ENCODE data around the gene MACROD1. TPM values are rescaled to one million over a fixed set of nuclear protein-coding genes. Genes with fewer than 3 reads are reported as not detected.

Gene MACROD1
- total and polyA plus RNA-seq, 2 experiments from 2014 or later = 21.2 to 29.8 TPM

DNA sequence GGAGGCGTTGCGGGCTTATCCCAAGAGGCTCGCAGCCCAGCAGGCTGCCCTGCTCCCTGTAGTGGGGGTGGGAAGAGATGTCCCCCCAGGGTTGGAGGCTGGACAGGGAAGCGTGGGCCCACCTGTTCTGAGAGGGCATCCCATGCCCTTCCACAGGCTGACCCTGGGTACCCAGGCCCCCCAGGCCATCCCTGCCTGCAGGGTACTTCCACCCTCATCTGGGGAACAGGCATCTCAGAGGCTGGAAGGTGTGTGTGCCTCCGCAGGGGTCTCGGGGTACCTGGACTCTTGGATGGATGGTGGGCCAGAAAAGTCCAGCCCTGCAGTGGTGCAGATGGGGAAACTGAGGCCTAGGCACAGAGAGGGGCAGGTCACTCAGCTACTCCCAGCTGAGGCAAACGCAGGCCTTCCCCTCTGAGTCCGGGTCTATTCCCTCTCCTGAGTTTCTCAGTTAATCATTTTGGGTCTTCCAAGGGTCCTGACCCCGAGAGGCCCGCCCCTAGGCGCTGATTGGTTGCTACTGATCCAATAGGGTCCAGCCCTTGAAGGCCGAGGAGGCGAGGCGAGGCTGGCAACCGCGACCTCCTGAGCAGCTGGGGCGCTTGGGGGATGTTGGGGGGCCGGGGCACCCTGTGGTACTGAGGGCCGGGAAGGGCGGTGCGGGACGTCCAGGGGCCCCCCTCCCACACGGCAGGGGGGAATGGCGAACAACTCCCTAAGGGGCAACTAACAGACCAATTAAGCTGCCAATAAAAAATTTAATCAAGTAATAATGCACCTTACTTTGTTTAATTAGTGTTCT is 106.4 kb downstream of the MACROD1 start:
- H4K20me1 ChIP-seq (ENCODE audit: insufficient read depth, poor library complexity, severe bottlenecking) = no peaks in the 10 kb centered on the region
- TF ChIP-seq EZH2 (IDR thresholded peaks at IDR 0.05; ENCODE audit: borderline replicate concordance) (no peak), EZH2phosphoT487 (IDR thresholded peaks at IDR 0.05; ENCODE audit: low read depth, severe bottlenecking, unreplicated experiment) (no peak)
- TF ChIP-seq, protein P1, sequence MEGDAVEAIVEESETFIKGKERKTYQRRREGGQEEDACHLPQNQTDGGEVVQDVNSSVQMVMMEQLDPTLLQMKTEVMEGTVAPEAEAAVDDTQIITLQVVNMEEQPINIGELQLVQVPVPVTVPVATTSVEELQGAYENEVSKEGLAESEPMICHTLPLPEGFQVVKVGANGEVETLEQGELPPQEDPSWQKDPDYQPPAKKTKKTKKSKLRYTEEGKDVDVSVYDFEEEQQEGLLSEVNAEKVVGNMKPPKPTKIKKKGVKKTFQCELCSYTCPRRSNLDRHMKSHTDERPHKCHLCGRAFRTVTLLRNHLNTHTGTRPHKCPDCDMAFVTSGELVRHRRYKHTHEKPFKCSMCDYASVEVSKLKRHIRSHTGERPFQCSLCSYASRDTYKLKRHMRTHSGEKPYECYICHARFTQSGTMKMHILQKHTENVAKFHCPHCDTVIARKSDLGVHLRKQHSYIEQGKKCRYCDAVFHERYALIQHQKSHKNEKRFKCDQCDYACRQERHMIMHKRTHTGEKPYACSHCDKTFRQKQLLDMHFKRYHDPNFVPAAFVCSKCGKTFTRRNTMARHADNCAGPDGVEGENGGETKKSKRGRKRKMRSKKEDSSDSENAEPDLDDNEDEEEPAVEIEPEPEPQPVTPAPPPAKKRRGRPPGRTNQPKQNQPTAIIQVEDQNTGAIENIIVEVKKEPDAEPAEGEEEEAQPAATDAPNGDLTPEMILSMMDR (IDR thresholded peaks at IDR 0.05; ENCODE audit: poor library complexity) = no peak
- H3K9me2 ChIP-seq (replicated peaks; ENCODE audit: insufficient read depth) = no peaks in the 10 kb centered on the region

DNA sequence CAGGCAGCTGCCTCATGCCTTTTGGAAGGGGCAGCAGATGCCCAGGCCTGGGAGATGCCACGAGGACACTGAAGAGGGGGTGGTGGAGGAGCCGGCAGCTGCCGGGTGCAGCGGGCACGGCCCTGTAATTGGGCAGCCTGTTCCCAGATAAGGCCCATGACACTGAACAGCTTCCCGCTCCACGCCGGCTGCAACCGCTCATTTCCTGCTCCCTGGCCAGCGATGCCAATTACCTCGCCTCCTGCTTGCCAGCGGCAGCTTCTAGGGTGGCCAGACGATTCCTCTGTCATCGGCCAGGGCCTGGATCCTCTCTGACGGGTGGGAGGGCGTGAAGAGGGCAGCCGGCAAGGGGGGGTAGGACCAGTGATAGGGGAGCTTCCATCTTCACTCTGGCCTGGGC is 107.4 kb downstream of the MACROD1 start:
- peaks cover 7% of the 10 kb centered on the region for H3K27me3 ChIP-seq
- TF ChIP-seq, protein P1 (IDR thresholded peaks at IDR 0.05; ENCODE audit: poor library complexity) = no peak
- TF ChIP-seq EZH2phosphoT487 (IDR thresholded peaks at IDR 0.05; ENCODE audit: low read depth, severe bottlenecking, unreplicated experiment) (no peak), EZH2 (IDR thresholded peaks at IDR 0.05; ENCODE audit: borderline replicate concordance) (no peak)
- WGBS (ENCODE audit: low lambda C conversion rate, missing lambda C conversion rate) = 88% methylated on average over 17 of the region's 17 CpGs
- no peaks in the 10 kb centered on the region for H3K9me2 ChIP-seq (replicated peaks; ENCODE audit: insufficient read depth)
- H4K20me1 ChIP-seq (ENCODE audit: insufficient read depth, poor library complexity, severe bottlenecking) = no peaks in the 10 kb centered on the region
- H3K4me1 ChIP-seq (ENCODE audit: insufficient read depth) = peaks cover 6% of the 10 kb centered on the region
- H3K4me2 ChIP-seq = no peak overlapping the region
- H3K79me2 ChIP-seq = no peaks in the 10 kb centered on the region
- H3K36me3 ChIP-seq (replicated peaks; ENCODE audit: insufficient read depth, low read depth) = no peaks in the 10 kb centered on the region
- H3K27ac ChIP-seq = no peak overlapping the region
- no peak overlapping the region for H3K4me3 ChIP-seq
- no peak for DNase-seq (ENCODE audit: low spot score)
- H2AFZ ChIP-seq = no peak overlapping the region
- no peaks in the 10 kb centered on the region for H3K9me3 ChIP-seq (ENCODE audit: low read depth)

More for the DNA sequence above, 106.4 kb downstream of the MACROD1 start:
- DNase-seq (ENCODE audit: low spot score) = no peak
- Histone ChIP-seq H2AFZ (no peak overlapping the region), H3K36me3 (replicated peaks; ENCODE audit: insufficient read depth, low read depth) (no peaks in the 10 kb centered on the region), H3K9me3 (ENCODE audit: low read depth) (no peaks in the 10 kb centered on the region), H3K79me2 (no peaks in the 10 kb centered on the region), H3K27ac (no peak overlapping the region), H3K4me1 (ENCODE audit: insufficient read depth) (peaks cover 6% of the 10 kb centered on the region), H3K4me3 (no peak overlapping the region), H3K27me3 (peaks cover 7% of the 10 kb centered on the region), H3K4me2 (no peak overlapping the region)
- WGBS (ENCODE audit: low lambda C conversion rate, missing lambda C conversion rate) = 83% methylated on average over 21 of the region's 24 CpGs

DNA sequence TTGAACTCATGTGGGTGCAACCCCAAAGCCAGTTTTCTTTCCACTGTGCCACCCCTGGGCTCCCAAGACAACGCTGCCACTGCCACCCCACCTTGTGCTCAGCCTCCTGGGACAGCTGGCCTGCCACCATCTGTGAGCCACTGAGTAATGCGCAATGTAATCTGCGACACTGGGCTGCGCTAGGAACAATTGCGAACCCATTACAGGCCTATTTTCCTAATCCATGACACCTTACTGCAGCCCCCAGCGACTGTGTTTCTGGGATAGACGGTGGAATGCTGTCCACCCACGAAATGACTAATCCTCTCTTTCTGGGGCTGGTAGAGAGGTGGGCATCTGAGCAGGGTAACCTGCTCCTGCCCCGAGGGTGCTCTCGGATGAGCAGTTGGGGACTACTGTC is 108.0 kb downstream of the MACROD1 start:
- no peaks in the 10 kb centered on the region for H3K36me3 ChIP-seq (replicated peaks; ENCODE audit: insufficient read depth, low read depth)
- no peak overlapping the region for H3K4me3 ChIP-seq
- no peaks in the 10 kb centered on the region for H3K9me2 ChIP-seq (replicated peaks; ENCODE audit: insufficient read depth)
- WGBS (ENCODE audit: low lambda C conversion rate, missing lambda C conversion rate) = 93% methylated on average over 10 of the region's 10 CpGs
- no peaks in the 10 kb centered on the region for H3K79me2 ChIP-seq
- peaks cover 6% of the 10 kb centered on the region for H3K4me1 ChIP-seq (ENCODE audit: insufficient read depth)
- H3K4me2 ChIP-seq = no peak overlapping the region
- H3K27me3 ChIP-seq = peaks cover 7% of the 10 kb centered on the region
- no peak overlapping the region for H2AFZ ChIP-seq
- H3K9me3 ChIP-seq (ENCODE audit: low read depth) = no peaks in the 10 kb centered on the region
- H4K20me1 ChIP-seq (ENCODE audit: insufficient read depth, poor library complexity, severe bottlenecking) = no peaks in the 10 kb centered on the region
- DNase-seq (ENCODE audit: low spot score) = no peak
- TF ChIP-seq EZH2 (IDR thresholded peaks at IDR 0.05; ENCODE audit: borderline replicate concordance) = no peak
- TF ChIP-seq, protein P1 (IDR thresholded peaks at IDR 0.05; ENCODE audit: poor library complexity) = no peak
- no peak for TF ChIP-seq EZH2phosphoT487 (IDR thresholded peaks at IDR 0.05; ENCODE audit: low read depth, severe bottlenecking, unreplicated experiment)
- H3K27ac ChIP-seq = no peak overlapping the region

Data from hepatocyte (in vitro differentiated cells).